Hepatocyte (in vitro differentiated cells): ENCODE data around the gene MN1. TPM values are rescaled to one million over a fixed set of nuclear protein-coding genes. Genes with fewer than 3 reads are reported as not detected.

ENCODE experiments used
- DNase-seq: peaks from one replicate; pipeline ENCODE4 v3.0.0-alpha.2; 2016; ENCODE audit warnings: low spot score
- H2AFZ ChIP-seq: fragments of 200-600 bp; sonication (generic); 2 replicates; pipeline ENCODE4 v1.6.0; 2016; ENCODE audit warnings: antibody characterized with exemption, mild to moderate bottlenecking
- H3K27ac ChIP-seq: fragments of 200-600 bp; sonication (generic); 2 replicates; pipeline ENCODE4 v1.5.1; 2016; ENCODE audit warnings: mild to moderate bottlenecking
- H3K27me3 ChIP-seq: fragments of 200-600 bp; sonication (generic); 2 replicates; pipeline ENCODE4 v1.6.1; 2016
- H3K36me3 ChIP-seq: fragments of 200-600 bp; sonication (generic); replicated peaks from 2 replicates; pipeline ENCODE4 v1.5.1; 2016; ENCODE audit warnings: low read depth; ENCODE audit not compliant: insufficient read depth
- H3K4me1 ChIP-seq: fragments of 200-600 bp; sonication (generic); 2 replicates; pipeline ENCODE4 v1.5.1; 2016; ENCODE audit warnings: mild to moderate bottlenecking, moderate library complexity; ENCODE audit not compliant: insufficient read depth
- H3K4me2 ChIP-seq: fragments of 200-600 bp; sonication (generic); 2 replicates; pipeline ENCODE4 v1.6.0; 2016
- H3K4me3 ChIP-seq: fragments of 200-600 bp; sonication (generic); 2 replicates; pipeline ENCODE4 v1.5.1; 2016; ENCODE audit warnings: mild to moderate bottlenecking
- H3K79me2 ChIP-seq: fragments of 200-600 bp; sonication (generic); 2 replicates; pipeline ENCODE4 v1.6.0; 2017; ENCODE audit warnings: mild to moderate bottlenecking
- H3K9me2 ChIP-seq: fragments of 200-600 bp; sonication (generic); replicated peaks from 2 replicates; pipeline ENCODE4 v1.6.0; 2017; ENCODE audit warnings: mild to moderate bottlenecking; ENCODE audit not compliant: insufficient read depth
- H3K9me3 ChIP-seq: fragments of 200-600 bp; sonication (generic); 2 replicates; pipeline ENCODE4 v1.5.1; 2016; ENCODE audit warnings: low read depth, mild to moderate bottlenecking
- H4K20me1 ChIP-seq: fragments of 200-600 bp; sonication (generic); 2 replicates; pipeline ENCODE4 v1.6.0; 2016; ENCODE audit warnings: mild to moderate bottlenecking; ENCODE audit not compliant: insufficient read depth, poor library complexity, severe bottlenecking
- CTCF ChIP-seq: fragments of 200-600 bp; sonication (generic); IDR thresholded peaks from 2 replicates; pipeline ENCODE4 v1.5.1; 2016; ENCODE audit warnings: antibody characterized with exemption, mild to moderate bottlenecking; ENCODE audit not compliant: poor library complexity
- EZH2 ChIP-seq: fragments of 200-600 bp; sonication (generic); IDR thresholded peaks from 2 replicates; pipeline ENCODE4 v1.6.1; 2016; ENCODE audit warnings: antibody characterized with exemption, mild to moderate bottlenecking, borderline replicate concordance
- EZH2phosphoT487 ChIP-seq: fragments of 200-600 bp; sonication (generic); IDR thresholded peaks from one replicate; pipeline ENCODE4 v1.6.1; 2018; ENCODE audit warnings: antibody characterized with exemption, mild to moderate bottlenecking, low read depth, moderate library complexity; ENCODE audit not compliant: unreplicated experiment, severe bottlenecking
- WGBS: methylation state at CpG from one replicate; pipeline ENCODE4 v1.1.6; 2016; ENCODE audit warnings: low lambda C conversion rate; ENCODE audit errors: missing lambda C conversion rate; 5-methylcytosine and 5-hydroxymethylcytosine counted together
- polyA plus RNA-seq: library from polyadenylated mRNA; unstranded; fragments of >200 nt; fragmentation: Nextera tagmentation; extraction: Ambion mirVana; gene quantifications from 2 replicates; pipeline ENCODE4 v1.2.1, GENCODE V29; 2016
- total RNA-seq: library from RNA; depleted of rRNA; stranded (reverse); fragments of >200 nt; gene quantifications from 2 replicates; pipeline ENCODE4 v1.2.3, GENCODE V29; 2014

The MN1 gene
- total and polyA plus RNA-seq, 2 experiments from 2014 or later: 2.3 to 4.4 TPM

DNA sequence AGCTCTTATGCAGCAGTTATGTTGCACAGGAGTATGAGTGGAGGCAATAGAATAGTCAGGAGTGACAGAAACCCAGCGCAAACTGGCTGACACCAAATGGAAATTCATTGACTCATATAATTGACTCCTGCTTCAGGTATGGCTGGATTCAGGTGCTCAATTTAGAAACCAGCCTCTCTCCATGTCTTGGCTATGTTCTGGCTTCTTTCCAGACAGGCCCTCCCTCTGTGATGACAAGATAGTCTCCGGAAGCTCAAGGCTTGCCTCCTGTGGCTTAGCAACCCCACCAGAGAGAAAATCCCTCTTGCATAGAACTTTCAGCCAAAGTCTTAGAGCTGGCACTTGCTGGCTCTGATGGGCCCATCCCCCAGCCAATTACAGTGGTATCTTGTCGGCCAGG, 28.1 kb upstream of the MN1 start:
- WGBS: 72% methylated on average over 3 of the region's 3 CpGs
- TF ChIP-seq EZH2phosphoT487: no peak
- no peak for TF ChIP-seq CTCF
- no peak for TF ChIP-seq EZH2
- no peak overlapping the region for H3K4me3 ChIP-seq
- H2AFZ ChIP-seq: no peak overlapping the region
- no peaks in the 10 kb centered on the region for H3K27me3 ChIP-seq
- no peaks in the 10 kb centered on the region for H3K9me2 ChIP-seq
- H3K79me2 ChIP-seq: no peaks in the 10 kb centered on the region
- no peaks in the 10 kb centered on the region for H3K4me1 ChIP-seq
- no peaks in the 10 kb centered on the region for H3K36me3 ChIP-seq
- H3K9me3 ChIP-seq: no peaks in the 10 kb centered on the region
- no peak overlapping the region for H3K27ac ChIP-seq
- DNase-seq: no peak
- H4K20me1 ChIP-seq: no peaks in the 10 kb centered on the region
- H3K4me2 ChIP-seq: no peak overlapping the region

- whole genome bisulfite sequencing: 89% methylated on average over 23 of the region's 23 CpGs
- Histone ChIP-seq H4K20me1 (no peaks in the 10 kb centered on the region), H3K9me3 (no peaks in the 10 kb centered on the region), H3K4me3 (no peak overlapping the region), H3K9me2 (no peaks in the 10 kb centered on the region), H3K36me3 (no peaks in the 10 kb centered on the region), H2AFZ (no peak overlapping the region), H3K27ac (no peak overlapping the region), H3K27me3 (no peaks in the 10 kb centered on the region), H3K4me2 (no peak overlapping the region), H3K4me1 (no peaks in the 10 kb centered on the region), H3K79me2 (no peaks in the 10 kb centered on the region)
- TF ChIP-seq EZH2phosphoT487 (no peak), EZH2 (no peak), CTCF (no peak)
- no peak for DNase-seq
These were observed 26.3 kb upstream of the MN1 start for GRCh38 chr22:27827604-27828587.

- no peaks in the 10 kb centered on the region for H3K9me3 ChIP-seq
- no peak overlapping the region for H2AFZ ChIP-seq
- WGBS: 89% methylated on average over 6 of the region's 6 CpGs
- no peak overlapping the region for H3K4me2 ChIP-seq
- H4K20me1 ChIP-seq: no peaks in the 10 kb centered on the region
- no peak overlapping the region for H3K4me3 ChIP-seq
- no peaks in the 10 kb centered on the region for H3K36me3 ChIP-seq
- H3K79me2 ChIP-seq: no peaks in the 10 kb centered on the region
- H3K4me1 ChIP-seq: no peaks in the 10 kb centered on the region
- H3K9me2 ChIP-seq: no peaks in the 10 kb centered on the region
- H3K27ac ChIP-seq: no peak overlapping the region
- no peaks in the 10 kb centered on the region for H3K27me3 ChIP-seq
- no peak for DNase-seq
- TF ChIP-seq EZH2 (no peak), CTCF (peak; percentile 8)
These were observed 23.6 kb upstream of the MN1 start for GRCh38 chr22:27825174-27825573.
